Retina (tissue), 1 donor: Measurements from ENCODE around the gene ZNF391.
"Not testable (repeated sequence)": the region's sequence is repeated elsewhere in the genome, so short reads cannot be mapped to it uniquely, and the experiment has no call there.

Experiments used
- DNase-seq: peaks from one replicate; pipeline ENCODE4 v3.0.0-alpha.2; 2016

Gene ZNF391

DNA sequence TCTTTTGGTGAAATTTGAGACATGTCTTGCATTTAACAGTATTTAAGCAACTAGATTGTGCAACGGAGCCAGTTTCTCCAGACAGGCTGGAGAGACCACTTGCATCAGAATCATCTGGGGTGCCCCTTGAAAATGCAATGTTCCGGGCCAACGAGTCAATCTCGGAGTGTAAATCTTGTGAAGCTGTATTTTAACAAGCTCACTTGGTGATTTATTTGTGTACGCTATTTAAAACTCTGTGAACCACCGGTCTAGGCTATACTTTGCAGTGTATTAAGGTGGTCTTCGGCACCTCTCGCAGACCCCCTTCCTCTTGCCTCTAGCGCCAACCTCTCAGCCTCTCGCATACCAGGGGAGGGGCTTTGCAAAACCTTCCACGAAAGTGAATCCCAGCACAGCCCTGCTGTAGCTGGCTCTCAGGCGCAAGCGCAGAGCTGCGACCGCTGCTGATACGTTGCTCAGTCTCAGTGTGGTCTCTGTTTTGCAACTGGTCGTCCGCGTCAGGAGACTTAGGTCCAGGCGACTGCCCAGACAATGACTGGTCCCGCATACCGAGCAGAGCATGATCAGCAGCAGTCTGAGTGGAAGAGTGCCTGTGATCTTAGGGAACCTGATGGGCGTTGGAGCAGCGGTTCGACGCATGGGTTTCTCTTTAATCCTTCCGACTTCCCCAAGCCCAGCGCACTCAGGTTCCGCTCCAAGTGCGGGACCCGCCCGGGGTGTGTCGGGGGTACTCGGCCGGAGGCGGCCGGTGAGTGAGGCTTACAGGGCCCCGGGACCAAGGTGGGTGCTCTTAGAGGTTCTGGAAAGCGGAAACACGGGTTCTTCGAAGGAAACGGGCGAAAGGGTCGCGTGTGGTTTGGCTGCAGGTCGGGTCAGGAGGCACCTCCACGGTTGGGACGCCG is at the start of gene ZNF391:
ZNF391 (plus strand) TSS at position 467 of the 905 bp plus-strand sequence. CDS start 11,612 bp downstream, outside the sequence.
- peak; percentile 92 for DNase-seq

DNA sequence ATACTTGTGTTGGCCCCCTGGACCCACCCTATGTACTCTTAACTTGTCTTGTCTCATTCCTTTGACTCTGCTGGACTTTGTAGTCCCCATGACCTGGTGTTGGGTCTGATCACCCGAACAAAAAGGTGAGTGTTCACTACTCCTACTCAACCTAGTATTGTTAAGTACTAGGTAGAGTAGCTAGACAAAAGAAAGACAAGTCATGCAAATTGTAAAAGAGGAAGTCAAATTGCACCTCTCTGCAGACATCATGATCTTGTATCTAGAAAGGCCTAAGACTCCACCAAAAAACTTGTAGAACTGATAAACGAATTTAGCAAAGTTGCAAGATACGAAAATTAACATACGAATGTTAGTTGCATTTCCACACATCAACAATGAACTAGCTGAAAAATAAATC is 35.7 kb upstream of the ZNF391 start:
- DNase-seq = no peak

DNA sequence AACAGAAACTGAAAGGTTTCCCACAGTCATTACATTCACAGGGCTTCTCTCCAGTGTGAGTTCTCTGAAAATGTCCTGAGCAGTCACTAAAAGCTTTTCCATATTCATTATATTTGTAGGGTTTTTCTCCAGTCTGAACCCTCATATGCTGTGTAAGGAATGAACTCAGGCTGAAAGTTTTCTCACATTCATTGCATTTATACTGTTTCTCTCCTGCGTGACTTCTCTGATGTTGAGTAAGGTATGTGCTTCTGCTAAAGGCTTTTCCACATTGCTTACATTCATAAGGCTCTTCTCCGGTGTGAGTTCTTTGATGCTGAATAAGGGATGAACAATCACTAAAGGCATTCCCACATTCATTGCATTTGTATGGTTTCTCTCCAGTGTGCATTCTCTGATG is 29.8 kb upstream of the ZNF391 start:
- no peak for DNase-seq

DNA sequence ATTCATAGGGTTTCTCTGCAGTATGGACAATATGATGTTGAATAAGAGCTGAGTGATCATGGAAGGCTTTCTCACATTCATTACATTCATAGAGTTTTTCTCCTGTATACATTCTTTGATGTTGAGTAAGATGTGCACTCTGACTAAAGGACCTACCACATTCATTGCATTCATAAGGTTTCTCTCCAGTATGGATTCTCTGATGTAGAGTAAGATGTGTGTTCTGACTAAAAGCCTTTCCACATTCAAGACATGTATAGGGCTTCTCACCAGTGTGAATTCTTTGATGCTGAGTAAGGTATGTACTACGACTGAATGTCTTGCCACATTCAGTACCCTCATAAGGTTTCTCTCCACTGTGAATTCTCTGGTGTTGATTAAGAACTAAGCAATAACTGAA is 29.3 kb upstream of the ZNF391 start:
- DNase-seq = no peak

DNA sequence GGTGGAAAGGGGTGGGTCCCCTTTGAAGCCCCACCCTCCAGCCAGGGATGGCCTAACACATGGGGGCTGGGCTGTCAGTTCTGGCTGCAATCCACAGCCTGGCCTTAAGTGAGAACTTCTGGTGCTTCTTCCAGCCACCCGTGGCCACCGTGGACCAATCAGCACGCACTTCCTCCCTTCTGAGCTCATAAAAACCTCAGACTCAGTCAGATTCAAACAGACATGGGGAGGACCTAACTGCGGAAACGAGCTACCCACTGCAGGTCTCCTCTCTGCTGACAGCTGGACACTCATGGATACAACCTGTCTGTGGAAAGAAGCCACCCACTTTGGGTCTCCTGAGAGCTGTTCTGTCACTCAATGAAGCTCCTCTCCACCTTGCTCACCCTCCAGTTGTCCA is 20.4 kb upstream of the ZNF391 start:
- DNase-seq = no peak

DNA sequence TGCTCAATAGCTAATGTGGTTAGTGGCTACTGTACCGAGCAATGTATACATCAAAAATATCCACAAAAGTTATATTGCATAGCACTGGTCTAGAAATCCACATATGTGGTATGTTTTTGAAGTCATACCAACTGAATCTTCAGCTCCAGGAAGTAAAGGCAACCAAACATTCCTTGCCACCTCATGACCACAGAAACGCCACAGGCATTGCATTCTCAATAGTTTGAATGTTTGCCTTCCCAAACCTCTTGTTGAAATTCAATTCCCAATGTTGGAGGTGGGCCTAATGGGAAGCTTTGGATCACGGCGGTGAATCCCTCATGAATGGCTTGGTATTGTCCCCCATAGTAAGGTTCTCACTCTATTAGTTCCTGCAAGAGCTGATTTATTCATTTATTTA is 18.2 kb upstream of the ZNF391 start:
- no peak for DNase-seq

DNA sequence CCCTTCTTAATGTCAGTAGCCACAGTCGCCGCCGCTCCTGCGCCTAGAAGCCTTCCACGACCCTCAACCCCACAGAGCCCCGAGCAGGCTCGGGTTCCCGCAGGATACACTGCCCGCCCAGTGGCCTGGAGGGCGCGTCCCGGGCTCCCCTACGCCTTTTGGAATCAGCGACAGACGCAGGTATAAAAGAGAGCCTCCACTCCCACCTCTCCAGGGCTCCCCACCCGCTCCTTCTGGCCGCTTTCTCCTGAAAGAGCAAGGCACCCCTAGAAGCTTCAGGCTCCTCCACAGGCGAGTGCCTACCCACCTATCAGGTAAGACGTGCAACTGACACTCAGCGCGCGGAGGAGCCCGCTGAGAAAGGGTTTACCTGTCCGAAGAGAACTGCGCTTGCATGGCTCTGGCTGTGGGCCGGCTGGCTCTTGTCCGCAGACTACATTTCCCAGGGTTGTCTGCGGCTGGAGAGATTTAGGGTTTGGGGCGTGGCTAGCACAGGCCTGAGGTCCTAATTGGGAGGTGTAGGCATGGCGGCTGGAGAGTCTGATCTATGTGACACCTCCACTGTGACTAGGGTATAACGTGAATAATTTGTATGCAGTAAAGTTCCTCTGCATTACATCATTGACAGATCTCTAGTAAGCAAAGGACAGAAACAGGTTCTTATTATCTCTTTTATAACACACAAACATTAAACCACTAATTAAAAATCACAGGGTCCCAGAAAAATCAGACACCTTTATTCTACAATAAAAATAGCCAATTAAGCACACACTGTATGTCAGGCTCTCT is 13.5 kb upstream of the ZNF391 start:
- peak; percentile 82 for DNase-seq

DNA sequence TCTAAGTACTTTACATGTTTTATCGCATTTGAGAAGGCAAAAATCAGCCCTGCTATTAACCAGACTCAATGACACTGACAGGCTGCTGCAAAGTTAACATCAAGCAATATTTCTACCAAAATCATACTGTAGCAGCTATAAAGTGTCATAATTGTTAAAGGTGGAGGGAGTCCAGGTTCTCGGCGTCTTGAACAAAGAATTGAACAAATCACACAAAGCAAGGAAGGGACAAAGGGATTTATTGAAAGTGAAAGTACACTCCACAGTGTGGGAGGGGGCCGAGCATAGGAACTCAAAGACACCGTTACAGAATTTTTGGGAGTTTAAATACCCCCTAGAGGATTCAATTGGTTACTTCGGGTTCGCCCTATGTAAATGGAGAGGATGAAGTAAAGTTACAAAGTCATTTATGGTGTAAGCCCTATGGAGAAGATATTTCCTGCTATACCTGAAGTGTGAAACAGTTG is 12.9 kb upstream of the ZNF391 start:
- DNase-seq = no peak

DNA sequence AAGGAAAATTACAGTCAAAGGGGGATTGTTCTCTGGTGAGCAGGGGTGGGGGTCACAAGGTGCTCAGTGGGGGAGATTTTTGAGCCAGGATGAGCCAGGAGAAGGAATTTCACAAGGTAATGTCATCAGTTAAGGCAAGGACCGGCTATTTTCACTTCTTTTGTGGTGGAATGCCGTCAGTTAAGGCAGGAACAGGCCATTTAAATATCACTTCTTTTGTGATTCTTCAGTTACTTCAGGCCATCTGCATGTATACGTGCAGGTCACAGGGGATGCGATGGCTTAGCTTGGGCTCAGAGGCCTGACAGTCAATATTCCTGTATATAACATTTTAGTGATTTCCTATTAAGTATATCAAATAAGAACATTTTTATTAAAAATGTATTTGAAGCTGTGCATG is 10.2 kb upstream of the ZNF391 start:
- not testable (repeated sequence) for DNase-seq

DNA sequence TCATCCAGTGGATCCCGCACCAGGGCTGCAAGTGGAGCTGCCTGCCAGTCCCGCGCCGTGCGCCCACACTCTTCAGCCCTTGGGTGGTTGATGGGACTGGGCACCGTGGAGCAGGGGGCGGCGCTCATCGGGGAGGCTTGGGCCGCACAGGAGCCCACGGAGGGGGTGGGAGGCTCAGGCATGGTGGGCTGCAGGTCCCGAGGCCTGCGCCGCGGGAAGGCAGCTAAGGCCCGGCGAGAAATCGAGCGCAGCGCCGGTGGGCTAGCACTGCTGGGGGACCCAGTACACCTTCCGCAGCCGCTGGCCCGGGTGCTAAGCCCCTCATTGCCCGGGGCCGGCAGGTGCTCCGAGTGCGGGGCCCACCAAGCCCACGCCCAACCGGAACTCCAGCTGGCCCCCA is 7.6 kb upstream of the ZNF391 start:
- DNase-seq = not testable (repeated sequence)

DNA sequence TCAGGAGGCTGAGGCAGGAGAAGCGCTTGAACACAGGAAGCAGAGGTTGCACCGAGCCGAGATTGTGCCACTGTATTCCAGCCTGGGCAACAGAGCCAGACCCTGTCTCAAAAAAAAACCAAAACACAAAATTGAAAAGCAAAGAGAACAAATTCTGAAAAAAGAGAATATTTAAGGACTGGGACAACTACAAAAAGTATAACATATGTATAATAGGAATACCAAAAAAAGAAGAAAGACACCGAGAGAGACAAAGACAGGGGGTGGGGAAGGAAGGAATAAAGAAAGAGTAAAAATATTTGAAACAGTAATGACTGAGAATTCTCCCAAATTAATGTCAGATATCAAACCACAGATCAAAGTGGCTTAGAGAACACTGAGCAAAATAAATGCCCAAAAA is 5.5 kb upstream of the ZNF391 start:
- no peak for DNase-seq

DNA sequence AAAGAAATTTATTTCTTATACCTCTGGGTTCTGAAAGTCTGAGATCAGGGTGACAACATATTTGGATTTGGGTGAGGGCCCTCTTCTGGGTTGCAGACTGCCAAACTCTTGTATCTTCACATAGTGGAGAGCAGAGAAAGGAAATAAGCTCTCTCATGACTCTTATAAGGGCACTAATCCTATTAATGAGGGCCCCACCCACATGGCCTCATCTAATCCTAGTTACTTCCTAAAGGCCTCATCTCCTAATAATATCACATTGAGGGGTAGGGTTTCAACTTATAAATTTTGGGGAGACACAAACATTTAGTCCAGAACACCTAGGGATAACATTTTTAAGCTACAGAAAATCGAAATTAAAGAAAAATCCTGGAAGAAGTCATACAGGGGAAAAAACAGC is 5.1 kb upstream of the ZNF391 start:
- DNase-seq = no peak

DNA sequence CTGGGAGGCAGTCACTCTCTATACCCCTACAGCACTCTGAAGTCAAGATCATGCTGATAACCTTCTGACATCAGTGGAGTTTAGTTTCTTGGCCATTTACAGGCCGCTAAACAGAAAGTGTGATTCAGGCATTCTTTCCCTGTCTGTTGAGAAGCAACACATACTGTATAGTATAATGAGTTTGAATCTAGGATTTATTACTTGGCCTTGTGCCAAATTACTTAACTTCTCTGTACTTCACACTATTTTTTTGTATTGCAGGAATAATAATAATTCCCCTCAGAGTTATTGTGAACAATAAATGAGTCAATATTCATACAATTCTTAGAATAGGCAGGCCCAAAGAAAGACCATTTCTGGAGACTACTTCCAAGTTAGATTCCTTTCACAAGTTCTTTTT is 4.1 kb downstream of the ZNF391 start:
- DNase-seq = no peak

DNA sequence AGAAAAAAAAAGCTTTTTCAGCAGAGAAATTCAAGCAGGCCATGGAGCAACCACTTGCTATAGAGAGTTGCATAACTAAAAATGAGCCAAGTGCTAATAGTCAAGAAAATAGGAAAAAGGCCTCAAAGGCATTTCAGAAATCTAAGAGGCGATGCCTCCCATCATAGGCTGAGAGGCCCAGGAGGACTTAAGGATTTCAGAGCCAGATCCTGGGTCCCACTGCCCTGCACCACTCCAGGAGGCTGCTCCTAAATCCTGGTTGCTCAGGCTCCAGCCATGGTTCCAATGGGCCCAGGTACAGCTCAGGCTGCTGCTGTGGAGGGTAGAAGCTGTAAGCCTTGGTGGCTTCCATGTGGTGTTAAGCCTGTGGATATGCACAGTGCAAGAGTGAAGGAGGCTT is 5.5 kb downstream of the ZNF391 start:
- DNase-seq = no peak

DNA sequence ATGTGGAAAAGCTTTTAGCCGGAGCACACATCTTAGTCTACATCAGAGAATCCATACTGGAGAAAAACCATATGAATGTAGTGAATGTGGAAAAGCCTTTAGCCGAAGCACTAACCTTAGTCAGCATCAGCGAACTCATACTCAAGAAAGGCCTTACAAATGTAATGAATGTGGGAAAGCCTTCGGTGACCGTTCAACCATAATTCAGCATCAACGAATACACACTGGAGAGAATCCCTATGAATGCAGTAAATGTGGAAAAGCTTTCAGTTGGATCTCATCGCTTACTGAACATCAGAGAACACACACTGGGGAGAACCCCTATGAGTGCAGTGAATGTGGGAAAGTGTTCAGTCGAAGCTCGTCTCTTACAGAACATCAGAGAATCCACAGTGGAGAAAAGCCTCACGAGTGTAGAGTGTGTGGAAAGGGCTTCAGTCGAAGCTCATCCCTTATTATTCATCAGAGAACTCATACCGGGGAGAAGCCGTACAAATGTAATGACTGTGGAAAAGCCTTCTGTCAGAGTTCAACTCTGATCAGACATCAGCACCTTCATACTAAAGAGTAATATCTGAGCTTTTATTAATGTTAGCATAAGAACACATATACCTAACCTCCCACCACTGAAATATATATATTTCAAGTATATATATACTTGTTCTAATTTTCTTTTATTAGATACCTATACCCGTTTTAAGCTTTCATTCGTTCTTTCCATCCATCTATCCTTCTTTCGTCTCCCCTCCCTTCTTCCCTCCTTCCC is 12.5 kb downstream of the ZNF391 start:
- no peak for DNase-seq

DNA sequence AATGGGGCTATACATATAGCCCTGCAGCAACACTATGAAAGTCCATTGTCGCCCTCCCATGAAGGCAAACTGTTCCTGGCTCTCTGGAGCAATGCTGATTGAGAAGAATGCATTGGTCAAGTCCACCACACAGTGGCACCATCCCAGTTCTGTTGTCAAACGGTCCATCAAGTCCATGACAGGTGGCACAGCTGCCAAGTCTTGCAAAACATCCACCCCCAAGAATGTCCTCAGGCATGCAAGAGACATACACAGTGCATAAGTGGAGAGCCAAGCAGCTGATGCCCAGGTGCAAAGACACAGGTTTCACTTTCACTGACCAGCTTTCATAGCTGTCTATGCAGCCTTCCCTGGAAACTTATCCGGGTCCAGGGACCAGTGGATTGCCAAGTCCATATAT is 17.5 kb downstream of the ZNF391 start:
- DNase-seq = no peak

DNA sequence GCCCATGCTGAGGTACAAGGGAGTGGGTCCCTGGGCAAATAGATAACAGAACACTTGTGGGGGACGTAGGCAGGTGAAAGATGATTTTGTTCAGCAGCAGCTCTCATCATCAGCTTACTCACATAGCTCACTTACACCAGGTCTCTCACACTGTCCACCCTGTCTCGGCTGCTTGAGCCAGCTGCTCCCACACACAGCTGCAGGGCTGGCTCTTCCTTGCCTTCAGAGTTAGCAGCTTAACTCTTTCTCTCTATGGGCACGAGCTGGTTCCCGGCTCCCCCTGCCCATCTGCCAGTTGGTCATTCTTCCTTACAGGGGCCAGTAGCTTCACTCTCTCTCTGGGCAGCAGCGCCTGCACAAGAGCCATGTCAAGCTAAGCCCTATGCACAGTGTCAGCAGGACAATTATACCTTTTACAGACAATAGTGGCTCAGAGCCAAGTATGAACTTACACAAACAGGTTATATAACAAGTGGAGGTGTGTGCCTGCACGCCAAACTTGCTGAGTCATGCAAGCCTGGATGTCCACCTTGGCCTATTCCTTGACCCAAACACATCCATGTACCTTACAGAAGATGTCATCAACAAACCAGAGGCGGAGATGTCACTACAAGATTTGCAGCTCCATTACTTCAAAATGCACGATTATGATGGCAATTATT is 18.7 kb downstream of the ZNF391 start:
- DNase-seq = no peak

DNA sequence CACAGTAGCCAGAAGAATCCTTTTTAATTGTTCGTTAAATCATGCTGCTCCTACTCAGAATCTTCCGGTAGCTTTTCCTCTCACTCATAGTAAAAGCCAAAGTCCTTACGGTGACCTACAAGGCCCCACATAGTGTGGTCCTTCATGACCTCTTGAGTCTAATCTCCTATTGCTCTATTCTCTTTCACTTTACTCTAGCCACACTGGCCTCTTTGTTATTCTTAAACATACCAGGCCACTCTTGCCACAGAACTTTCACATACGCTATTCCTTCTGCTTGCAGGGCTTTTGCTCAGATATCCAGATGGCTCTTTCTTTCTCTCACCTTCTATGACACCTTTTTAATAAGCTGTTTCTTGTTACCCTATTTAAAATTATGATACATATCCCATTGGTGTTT is 25.7 kb downstream of the ZNF391 start:
- DNase-seq = no peak

DNA sequence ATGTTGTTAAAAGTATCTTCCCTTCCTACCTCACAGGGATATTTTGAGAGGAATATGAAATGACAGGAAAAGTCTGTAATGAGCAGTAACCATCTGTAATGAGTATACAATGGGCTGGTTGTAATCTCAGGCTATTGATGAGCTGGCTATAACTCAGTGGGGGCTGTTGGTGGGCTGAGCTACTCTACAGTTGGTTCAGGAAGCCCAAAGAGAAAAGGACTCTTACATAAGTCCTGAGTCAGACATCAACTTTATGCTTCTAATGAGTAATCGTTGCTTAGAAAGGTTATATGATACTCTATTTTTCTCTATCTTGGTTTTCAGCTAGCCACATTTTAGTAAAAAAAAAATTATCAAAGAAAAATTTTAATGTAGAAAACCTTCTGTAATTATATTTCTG is 26.4 kb downstream of the ZNF391 start:
- DNase-seq = no peak

DNA sequence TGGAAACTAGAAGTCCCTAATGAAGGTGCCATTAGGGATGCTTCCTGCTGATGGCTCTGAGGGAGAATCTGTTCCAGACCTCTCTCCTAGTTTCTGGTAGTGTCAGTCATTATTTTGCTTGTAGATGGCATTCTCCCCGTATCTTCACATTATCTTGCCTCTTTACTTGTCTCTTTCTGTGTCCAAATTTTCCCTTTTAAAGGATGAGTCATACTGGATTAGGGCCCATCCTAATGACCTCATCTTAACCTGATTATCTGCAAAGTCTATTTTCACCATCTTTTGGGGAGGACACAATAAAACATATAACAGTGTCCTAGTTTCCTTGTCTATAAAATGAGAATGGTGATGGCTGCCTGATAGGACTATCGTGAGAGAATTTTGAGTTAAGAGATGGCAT is 27.3 kb downstream of the ZNF391 start:
- DNase-seq = no peak

DNA sequence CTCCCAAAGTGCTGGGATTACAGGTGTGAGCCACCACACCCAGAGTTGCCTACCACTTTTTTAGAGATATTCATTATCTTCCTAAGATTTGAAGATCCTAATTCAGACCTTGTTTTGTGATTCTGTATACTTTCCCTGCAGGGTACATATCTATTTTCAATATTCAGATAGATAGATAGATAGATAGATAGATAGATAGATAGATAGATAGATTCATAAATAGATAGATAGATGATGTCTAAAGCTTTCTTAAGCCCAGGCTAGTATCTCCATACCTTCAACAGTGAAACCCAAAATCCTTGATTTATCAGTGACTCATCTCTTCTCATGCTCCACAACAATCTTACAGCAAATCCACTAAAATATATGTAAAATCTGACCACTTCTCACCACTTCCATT is 30.8 kb downstream of the ZNF391 start:
- no peak for DNase-seq

DNA sequence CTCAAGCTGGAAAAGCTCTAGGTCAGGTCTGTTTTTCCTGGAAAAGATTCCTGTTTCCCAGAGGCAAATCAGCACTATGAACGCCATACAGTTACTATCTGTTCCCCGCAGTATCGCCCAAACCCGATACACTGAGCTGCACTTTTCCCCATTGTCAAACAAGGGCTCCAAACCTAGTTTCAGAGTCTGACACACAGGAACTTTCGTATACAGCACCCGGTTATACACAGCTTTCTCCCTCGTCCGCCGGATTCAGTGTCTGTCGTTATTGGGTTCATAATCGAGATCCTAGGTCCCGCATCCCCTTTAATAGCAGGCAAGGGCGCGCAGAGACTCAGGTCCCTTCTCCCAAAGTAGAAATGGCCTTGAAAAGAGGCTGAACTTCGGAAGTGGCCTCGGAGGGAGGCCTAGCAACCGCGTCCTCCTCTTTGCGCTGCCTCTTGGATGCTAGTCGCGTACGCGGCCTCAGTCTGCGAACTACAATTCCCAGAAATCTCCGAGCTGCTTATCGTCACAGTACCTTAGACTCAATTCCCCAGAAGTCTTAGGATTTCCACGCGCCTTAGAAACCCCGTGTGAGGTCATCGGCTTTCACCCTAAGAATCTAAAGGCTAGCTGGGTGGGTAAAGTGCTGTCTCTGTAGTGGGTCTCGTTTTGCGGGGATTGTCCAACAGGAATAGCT is 34.2 kb downstream of the ZNF391 start:
- peak; percentile 7 for DNase-seq
